K562 (cell line): ENCODE measurements around the gene DDX39A. TPM values are rescaled to one million over a fixed set of nuclear protein-coding genes. Genes with fewer than 3 reads are reported as not detected.
A peak's percentile ranks its signal among the peaks of the same experiment; 100 is the strongest.

Source experiments
- CHD4 ChIP-seq: fragments of 200-600 bp; sonication (generic); IDR thresholded peaks from 3 replicates; pipeline ENCODE4 v1.6.1; 2012; ENCODE audit warnings: low read depth, mild to moderate bottlenecking, mixed read lengths, low read length, inconsistent platforms; ENCODE audit not compliant: insufficient read depth, insufficient replicate concordance, poor library complexity, severe bottlenecking
- EP400 ChIP-seq: fragments of 450-650 bp; IDR thresholded peaks from 2 replicates; pipeline ENCODE4 v1.6.1; 2017; ENCODE audit warnings: antibody characterized with exemption, mild to moderate bottlenecking, moderate library complexity
- HDAC2 ChIP-seq: fragments of 450-650 bp; IDR thresholded peaks from 2 replicates; pipeline ENCODE4 v1.6.1; 2016; ENCODE audit warnings: mild to moderate bottlenecking
- NFYB ChIP-seq: IDR thresholded peaks from 2 replicates; pipeline ENCODE4 v1.6.1; 2011; ENCODE audit warnings: mild to moderate bottlenecking, moderate library complexity; ENCODE audit not compliant: insufficient read length; ENCODE audit errors: extremely low read depth
- PHF8 ChIP-seq: fragments of 200-600 bp; sonication (generic); IDR thresholded peaks from 2 replicates; pipeline ENCODE4 v1.6.1; 2012; ENCODE audit warnings: mixed run types, mild to moderate bottlenecking, inconsistent platforms, low read length, moderate library complexity, borderline replicate concordance
- POLR2H ChIP-seq: IDR thresholded peaks from 2 replicates; pipeline ENCODE4 v1.6.1; 2016; ENCODE audit warnings: missing genetic modification characterization, low read depth, mild to moderate bottlenecking, control low read depth, missing compliant biosample characterization, moderate library complexity
- PRDM10 ChIP-seq: fragments of 450-650 bp; IDR thresholded peaks from 2 replicates; pipeline ENCODE4 v1.6.1; 2018; ENCODE audit not compliant: partially characterized antibody
- RBFOX2 ChIP-seq: fragments of 200-400 bp; formaldehyde crosslinking; IDR thresholded peaks from 2 replicates; pipeline ENCODE4 v1.6.1; 2017; ENCODE audit warnings: low read depth, mild to moderate bottlenecking, low read length, moderate library complexity
- RREB1 ChIP-seq: fragments of 250-450 bp; sonication (Bioruptor Pico); IDR thresholded peaks from 2 replicates; pipeline ENCODE4 v1.4.0; 2020
- SAFB ChIP-seq: fragments of 200-400 bp; formaldehyde crosslinking; IDR thresholded peaks from 2 replicates; pipeline ENCODE4 v1.6.1; 2017; ENCODE audit warnings: low read depth, low read length, borderline replicate concordance
- ZBTB33 ChIP-seq: sonication (generic); formaldehyde crosslinking; IDR thresholded peaks from 2 replicates; pipeline ENCODE4 v1.8.1; 2023; ENCODE audit warnings: mild to moderate bottlenecking, missing genetic modification reagents
- ZBTB7A ChIP-seq: IDR thresholded peaks from 2 replicates; pipeline ENCODE4 v1.6.1; 2011; ENCODE audit warnings: low read depth, mild to moderate bottlenecking, low read length, moderate library complexity, borderline replicate concordance; ENCODE audit not compliant: control insufficient read depth
- ZNF12 ChIP-seq: sonication (generic); formaldehyde crosslinking; IDR thresholded peaks from 2 replicates; pipeline ENCODE4 v1.4.0; 2020; ENCODE audit warnings: mild to moderate bottlenecking, missing genetic modification reagents
- ZNF444 ChIP-seq: fragments of 250-450 bp; sonication (Bioruptor Pico); IDR thresholded peaks from 2 replicates; pipeline ENCODE4 v1.4.0; 2020; ENCODE audit warnings: mild to moderate bottlenecking, moderate library complexity
- polyA plus RNA-seq, 8 experiments: library from polyadenylated mRNA; depleted of rRNA in 4 of 8; stranded (reverse) in 5 of 8; unstranded in 3 of 8; fragments of >200 nt; fragmentation: Nextera tagmentation in 2 of 8; fragmentation: Illumina TruSeq in 1 of 8; extraction: Ambion mirVana in 2 of 8; extraction: Trizol in 1 of 8; gene quantifications; 2 replicates each; pipeline versions ENCODE4 v1.2.1 to v1.2.3, GENCODE V29; 2011 to 2014; ENCODE audit warnings: inconsistent platforms in 1 of 8, missing spikeins in 1 of 8
- total RNA-seq, 7 experiments: library from RNA; depleted of rRNA in 6 of 7; stranded (reverse); fragments of >200 nt in 6 of 7; fragmentation: Illumina TruSeq in 2 of 7; extraction: Trizol in 2 of 7; gene quantifications; 2 replicates each; pipeline versions ENCODE4 v1.2.1 to v1.2.3, GENCODE V29; 2011 to 2021; ENCODE audit warnings: low replicate concordance in 1 of 7

The DDX39A gene
- total and polyA plus RNA-seq, 9 of the 15 experiments (the other 6 are each of a cell fraction or from before 2014, with no cell fraction given), result 90.3 to 250 (median 188) TPM

DNA sequence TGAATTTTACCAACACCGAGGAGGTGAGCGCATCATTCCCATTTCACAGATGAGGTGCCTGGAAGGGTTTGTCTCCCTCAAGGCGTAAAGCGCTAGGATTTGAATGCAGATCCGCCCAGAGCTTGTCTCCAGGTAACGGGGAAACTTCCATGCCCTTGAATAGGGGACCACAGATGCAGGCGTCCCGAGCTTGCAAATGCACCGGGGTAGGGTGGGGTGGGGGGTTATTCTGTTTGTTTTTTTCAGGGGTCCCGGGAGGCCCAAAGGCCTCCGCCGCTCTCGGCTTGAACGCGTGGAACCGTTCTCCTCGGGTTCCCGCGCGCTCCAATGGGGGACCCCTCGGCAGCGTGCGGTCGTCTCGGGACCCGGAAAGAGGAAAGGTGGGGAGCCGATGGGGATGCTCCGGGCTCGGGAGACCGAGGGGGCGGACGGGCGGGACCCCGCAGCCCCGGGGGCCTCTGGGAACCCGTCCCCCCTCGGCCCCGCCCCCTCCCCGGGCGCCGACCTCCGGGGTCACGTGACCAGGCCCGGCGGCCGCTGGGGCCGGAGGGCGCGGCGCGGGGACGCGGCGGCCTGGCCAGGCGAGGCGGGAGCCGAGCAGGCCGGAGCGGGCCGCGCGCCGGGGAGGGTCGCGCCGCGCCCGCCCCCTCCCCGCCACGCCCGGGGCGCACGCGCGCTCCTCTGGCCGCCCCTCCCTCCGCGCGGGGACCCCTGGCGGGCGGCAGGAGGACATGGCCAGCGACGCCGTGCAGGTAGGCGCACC is 13.8 kb upstream of the DDX39A start, which contains the start of gene PKN1 (continued):
- TF ChIP-seq EP400 (peak; percentile 21; the same call in 1 of the 2 replicates), ZNF12 (no peak), ZNF444 (no peak), RREB1 (CRISPR knock-in tag) (0 out of 2 replicates have a peak, but pooled peaks have one; percentile 16), SAFB (no peak; the same call in 1 of the 2 replicates), CHD4 (no peak), PHF8 (peak; percentile 71; the same call in 1 of the 2 replicates), NFYB (no peak), HDAC2 (peak; percentile 50; the same call in 1 of the 2 replicates), PRDM10 (peak; percentile 93), RBFOX2 (peak; percentile 44; the same call in 1 of the 2 replicates), ZBTB33 (CRISPR knock-in tag) (peak; percentile 87; the same call in 1 of the 2 replicates), ZBTB7A (peak; percentile 93), POLR2H (tag) (no peak)
